GM12878 (cell line): ENCODE results near the gene TTLL11.

ENCODE experiments used
- CTCF ChIP-seq, 3 experiments: IDR thresholded peaks in 2 of 3; conservative IDR thresholded peaks in 1 of 3; 2 replicates each; pipeline ENCODE4 v1.5.1; 2011; ENCODE audit warnings: low read depth in 3 of 3, low read length in 3 of 3, mild to moderate bottlenecking in 3 of 3, control low read depth in 2 of 3, moderate library complexity in 2 of 3, inconsistent platforms in 1 of 3, mixed read lengths in 1 of 3; ENCODE audit not compliant: control insufficient read depth in 2 of 3, insufficient read depth in 1 of 3; ENCODE audit errors: extremely low read depth in 1 of 3
- GATAD2B ChIP-seq: fragments of 450-650 bp; conservative IDR thresholded peaks from 2 replicates; pipeline ENCODE4 v1.6.1; 2017; ENCODE audit warnings: low read depth, mild to moderate bottlenecking, moderate library complexity
- YBX1 ChIP-seq: fragments of 450-650 bp; IDR thresholded peaks from 2 replicates; pipeline ENCODE4 v1.6.1; 2016; ENCODE audit warnings: antibody characterized with exemption
- ZBED1 ChIP-seq: IDR thresholded peaks from 2 replicates; pipeline ENCODE4 v1.6.1; 2016; ENCODE audit warnings: borderline replicate concordance

- TF ChIP-seq CTCF (IDR thresholded peaks at IDR 0.05 in 2 of 3, conservative IDR thresholded peaks at IDR 0.05 in 1 of 3; ENCODE audit: control insufficient read depth in 2 of 3, extremely low read depth in 1 of 3, insufficient read depth in 1 of 3, low read depth in 3 of 3, low read length in 3 of 3) (no peak), GATAD2B (no peak), ZBED1 (no peak), YBX1 (no peak)
Measured at GRCh38 chr9:122031776-122032175, 61.3 kb downstream of the TTLL11 start.
